GM23338 (cell line): ENCODE measurements around the gene SMIM26. TPM values are rescaled to one million over a fixed set of nuclear protein-coding genes. Genes with fewer than 3 reads are reported as not detected.

Source experiments
- ATAC-seq: fragments of 200-7000 bp; cut with Tn5 transposase; 3 replicates; pipeline ENCODE4 v1.9.1; 2020
- DNase-seq: peaks from one replicate; pipeline ENCODE4 v3.0.0-alpha.2; 2015; ENCODE audit warnings: low spot score
- H2AFZ ChIP-seq: fragments of 200-600 bp; sonication (generic); 2 replicates; pipeline ENCODE4 v1.8.0; 2016; ENCODE audit warnings: antibody characterized with exemption, mild to moderate bottlenecking, moderate library complexity
- H3F3A ChIP-seq: fragments of 200-600 bp; sonication (generic); replicated peaks from 2 replicates; pipeline ENCODE4 v1.8.0; 2017; ENCODE audit warnings: antibody characterized with exemption, mixed run types, low read depth
- H3K27ac ChIP-seq: fragments of 200-600 bp; sonication (generic); 2 replicates; pipeline ENCODE4 v1.6.1; 2016; ENCODE audit warnings: low read depth
- H3K27me3 ChIP-seq: fragments of 200-600 bp; sonication (generic); 2 replicates; pipeline ENCODE4 v1.8.0; 2016; ENCODE audit warnings: mild to moderate bottlenecking, mixed run types, moderate library complexity; ENCODE audit not compliant: insufficient read depth
- H3K36me3 ChIP-seq: fragments of 200-600 bp; sonication (generic); 2 replicates; pipeline ENCODE4 v1.8.0; 2016; ENCODE audit warnings: mild to moderate bottlenecking; ENCODE audit not compliant: insufficient read depth
- H3K4me1 ChIP-seq: fragments of 200-600 bp; sonication (generic); 2 replicates; pipeline ENCODE4 v1.8.0; 2016; ENCODE audit warnings: mild to moderate bottlenecking, moderate library complexity; ENCODE audit not compliant: insufficient read depth
- H3K4me2 ChIP-seq: fragments of 200-600 bp; sonication (generic); 2 replicates; pipeline ENCODE4 v1.7.1; 2017; ENCODE audit warnings: mixed run types
- H3K4me3 ChIP-seq: fragments of 200-600 bp; sonication (generic); 2 replicates; pipeline ENCODE4 v1.6.1; 2016; ENCODE audit warnings: mixed run types
- H3K79me2 ChIP-seq: fragments of 200-600 bp; sonication (generic); replicated peaks from 2 replicates; pipeline ENCODE4 v1.8.0; 2017; ENCODE audit warnings: mild to moderate bottlenecking; ENCODE audit not compliant: insufficient read depth
- H3K9me2 ChIP-seq: fragments of 200-600 bp; sonication (generic); 2 replicates; pipeline ENCODE4 v1.8.0; 2017; ENCODE audit not compliant: insufficient read depth
- H4K20me1 ChIP-seq: fragments of 200-600 bp; sonication (generic); replicated peaks from 2 replicates; pipeline ENCODE4 v1.8.0; 2017; ENCODE audit warnings: mild to moderate bottlenecking; ENCODE audit not compliant: insufficient read depth
- H3K27ac Mint-ChIP-seq: 2 replicates; pipeline ENCODE4 v1.8.0; 2020; ENCODE audit warnings: inconsistent platforms, mild to moderate bottlenecking, moderate library complexity, mixed read lengths
- H3K27me3 Mint-ChIP-seq: 3 replicates; pipeline ENCODE4 v1.8.0; 2022; ENCODE audit warnings: low read depth, mild to moderate bottlenecking, moderate library complexity, mixed read lengths, inconsistent platforms; ENCODE audit not compliant: insufficient read depth, poor library complexity
- H3K36me3 Mint-ChIP-seq: 3 replicates; pipeline ENCODE4 v1.8.0; 2021; ENCODE audit warnings: low read depth, mild to moderate bottlenecking, inconsistent platforms, moderate library complexity, mixed read lengths
- H3K4me1 Mint-ChIP-seq: 3 replicates; pipeline ENCODE4 v1.8.0; 2020; ENCODE audit warnings: mild to moderate bottlenecking, inconsistent platforms, mixed read lengths
- H3K4me3 Mint-ChIP-seq: 3 replicates; pipeline ENCODE4 v1.8.0; 2021; ENCODE audit warnings: moderate library complexity, mild to moderate bottlenecking, inconsistent platforms, mixed read lengths
- H3K9me3 Mint-ChIP-seq: 3 replicates; pipeline ENCODE4 v1.8.0; 2020; ENCODE audit warnings: moderate library complexity, mild to moderate bottlenecking, inconsistent platforms, mixed read lengths
- CREB1 ChIP-seq: fragments of 250-450 bp; sonication (Bioruptor Pico); IDR thresholded peaks from 2 replicates; pipeline ENCODE4 v1.5.0; 2020; ENCODE audit warnings: low read depth, mild to moderate bottlenecking, moderate library complexity
- EZH2 ChIP-seq: fragments of 200-600 bp; sonication (generic); IDR thresholded peaks from one replicate; pipeline ENCODE4 v1.8.0; 2017; ENCODE audit warnings: antibody characterized with exemption, mild to moderate bottlenecking, low read depth; ENCODE audit not compliant: unreplicated experiment
- EZH2phosphoT487 ChIP-seq: fragments of 200-600 bp; sonication (generic); IDR thresholded peaks from one replicate; pipeline ENCODE4 v1.8.1; 2018; ENCODE audit warnings: antibody characterized with exemption; ENCODE audit not compliant: unreplicated experiment
- JUNB ChIP-seq: IDR thresholded peaks from one replicate; pipeline ENCODE4 v1.6.1; 2016; ENCODE audit warnings: antibody characterized with exemption; ENCODE audit not compliant: unreplicated experiment
- NANOG ChIP-seq: IDR thresholded peaks from 2 replicates; pipeline ENCODE4 v1.6.1; 2016; ENCODE audit warnings: antibody characterized with exemption, borderline replicate concordance
- POLR2AphosphoS5 ChIP-seq: IDR thresholded peaks from 2 replicates; pipeline ENCODE4 v1.6.1; 2016; ENCODE audit warnings: antibody characterized with exemption, low read depth
- STAT1 ChIP-seq: IDR thresholded peaks from one replicate; pipeline ENCODE4 v1.6.1; 2016; ENCODE audit warnings: antibody characterized with exemption; ENCODE audit not compliant: unreplicated experiment
- ZNF114 ChIP-seq: fragments of 250-450 bp; sonication (Bioruptor Pico); IDR thresholded peaks from 2 replicates; pipeline ENCODE4 v1.5.0; 2020; ENCODE audit warnings: mild to moderate bottlenecking, moderate library complexity
- ZNF331 ChIP-seq: fragments of 250-450 bp; sonication (Bioruptor Pico); IDR thresholded peaks from 2 replicates; pipeline ENCODE4 v1.5.0; 2020; ENCODE audit warnings: low read depth, mild to moderate bottlenecking, moderate library complexity
- polyA plus RNA-seq: library from polyadenylated mRNA; unstranded; fragments of >200 nt; fragmentation: Nextera tagmentation; extraction: Ambion mirVana; gene quantifications from 2 replicates; pipeline ENCODE4 v1.2.1, GENCODE V29; 2016
- total RNA-seq: library from RNA; depleted of rRNA; stranded (reverse); fragments of >200 nt; shearing (Covaris generic); gene quantifications from 2 replicates; pipeline ENCODE4 v1.2.3, GENCODE V29; 2014
- TF ChIP-seq, protein P1 (sequence below): IDR thresholded peaks from one replicate; pipeline ENCODE4 v1.6.1; 2018; ENCODE audit warnings: antibody characterized with exemption; ENCODE audit not compliant: unreplicated experiment
- TF ChIP-seq, protein P2 (sequence below), 2 experiments: fragments of 200-600 bp in 1 of 2; sonication (generic) in 1 of 2; conservative IDR thresholded peaks; 2 replicates each; pipeline versions ENCODE4 v1.5.1 to v1.6.1; 2016 to 2017; ENCODE audit warnings: antibody characterized with exemption in 2 of 2, low read depth in 2 of 2, mild to moderate bottlenecking in 2 of 2, moderate library complexity in 1 of 2
- TF ChIP-seq, protein P3 (sequence below): fragments of 250-450 bp; sonication (Bioruptor Pico); IDR thresholded peaks from 2 replicates; pipeline ENCODE4 v1.5.0; 2020; ENCODE audit warnings: mild to moderate bottlenecking, moderate library complexity

SMIM26 gene
- total and polyA plus RNA-seq, 2 experiments from 2014 or later: 94.3 to 308 TPM

DNA sequence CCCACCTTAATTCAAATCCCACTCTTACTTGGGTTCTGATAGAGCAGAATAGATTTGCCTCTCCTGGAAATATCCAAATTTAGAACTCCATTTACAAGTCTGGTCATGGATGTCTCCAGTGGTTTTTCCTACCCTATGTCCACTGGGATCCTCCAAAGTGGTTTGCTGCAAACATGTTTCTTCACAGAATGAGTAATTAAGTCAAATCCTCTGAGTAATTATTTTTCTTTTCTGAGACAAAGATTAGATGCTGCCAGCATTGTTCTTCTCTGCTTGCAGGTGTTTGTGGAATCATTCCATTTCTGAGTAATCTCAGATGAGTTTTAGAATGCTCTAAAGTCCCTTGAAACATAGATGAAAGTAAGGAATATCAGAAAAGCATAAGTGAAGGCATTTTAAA, 42.5 kb downstream of the SMIM26 start (continued):
- TF ChIP-seq ZNF114 (no peak), STAT1 (no peak), EZH2phosphoT487 (no peak), NANOG (no peak), ZNF331 (CRISPR knock-in tag) (no peak)
- TF ChIP-seq, protein P1, sequence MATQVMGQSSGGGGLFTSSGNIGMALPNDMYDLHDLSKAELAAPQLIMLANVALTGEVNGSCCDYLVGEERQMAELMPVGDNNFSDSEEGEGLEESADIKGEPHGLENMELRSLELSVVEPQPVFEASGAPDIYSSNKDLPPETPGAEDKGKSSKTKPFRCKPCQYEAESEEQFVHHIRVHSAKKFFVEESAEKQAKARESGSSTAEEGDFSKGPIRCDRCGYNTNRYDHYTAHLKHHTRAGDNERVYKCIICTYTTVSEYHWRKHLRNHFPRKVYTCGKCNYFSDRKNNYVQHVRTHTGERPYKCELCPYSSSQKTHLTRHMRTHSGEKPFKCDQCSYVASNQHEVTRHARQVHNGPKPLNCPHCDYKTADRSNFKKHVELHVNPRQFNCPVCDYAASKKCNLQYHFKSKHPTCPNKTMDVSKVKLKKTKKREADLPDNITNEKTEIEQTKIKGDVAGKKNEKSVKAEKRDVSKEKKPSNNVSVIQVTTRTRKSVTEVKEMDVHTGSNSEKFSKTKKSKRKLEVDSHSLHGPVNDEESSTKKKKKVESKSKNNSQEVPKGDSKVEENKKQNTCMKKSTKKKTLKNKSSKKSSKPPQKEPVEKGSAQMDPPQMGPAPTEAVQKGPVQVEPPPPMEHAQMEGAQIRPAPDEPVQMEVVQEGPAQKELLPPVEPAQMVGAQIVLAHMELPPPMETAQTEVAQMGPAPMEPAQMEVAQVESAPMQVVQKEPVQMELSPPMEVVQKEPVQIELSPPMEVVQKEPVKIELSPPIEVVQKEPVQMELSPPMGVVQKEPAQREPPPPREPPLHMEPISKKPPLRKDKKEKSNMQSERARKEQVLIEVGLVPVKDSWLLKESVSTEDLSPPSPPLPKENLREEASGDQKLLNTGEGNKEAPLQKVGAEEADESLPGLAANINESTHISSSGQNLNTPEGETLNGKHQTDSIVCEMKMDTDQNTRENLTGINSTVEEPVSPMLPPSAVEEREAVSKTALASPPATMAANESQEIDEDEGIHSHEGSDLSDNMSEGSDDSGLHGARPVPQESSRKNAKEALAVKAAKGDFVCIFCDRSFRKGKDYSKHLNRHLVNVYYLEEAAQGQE: no peak

DNA sequence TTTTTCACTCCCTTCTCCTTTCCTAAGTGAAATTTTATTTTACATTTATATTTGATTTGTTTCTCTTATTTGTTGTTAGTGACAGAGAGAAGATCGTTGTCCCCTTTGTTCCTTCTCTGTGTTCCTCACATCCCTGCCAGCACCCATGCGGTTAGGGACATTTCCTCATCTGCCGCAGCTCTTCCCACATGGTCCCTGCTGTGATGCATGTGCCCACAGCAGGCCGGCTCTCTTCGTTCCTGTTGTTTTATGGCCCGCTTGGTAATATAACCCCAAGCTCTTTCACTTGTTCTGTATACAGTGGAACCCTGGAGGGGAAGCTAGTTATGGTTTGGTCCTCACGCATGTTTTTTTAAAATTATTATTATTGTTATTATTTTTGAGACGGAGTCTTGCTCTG, 44.3 kb downstream of the SMIM26 start:
- peak; percentile 29 for DNase-seq
- Histone ChIP-seq H3K4me1 (no peaks in the 10 kb centered on the region), H2AFZ (no peak overlapping the region), H3K27me3 (no peaks in the 10 kb centered on the region), H4K20me1 (peaks cover 6% of the 10 kb centered on the region; the same call in 1 of the 2 replicates), H3K79me2 (no peaks in the 10 kb centered on the region; the same call in 1 of the 2 replicates), H3K36me3 (no peaks in the 10 kb centered on the region), H3K9me2 (no peaks in the 10 kb centered on the region), H3F3A (no peaks in the 10 kb centered on the region), H3K4me3 (no peak overlapping the region), H3K27ac (no peak overlapping the region), H3K4me2 (no peak overlapping the region)
- H3K9me3 Mint-ChIP-seq: no peaks in the 10 kb centered on the region
- peaks cover 4% of the 10 kb centered on the region for H3K27me3 Mint-ChIP-seq
- no peak overlapping the region for H3K4me3 Mint-ChIP-seq
- ATAC-seq: peak; percentile 69
- TF ChIP-seq JUNB (no peak), ZNF331 (CRISPR knock-in tag) (no peak), ZNF114 (no peak), EZH2 (no peak), POLR2AphosphoS5 (no peak), NANOG (no peak), CREB1 (CRISPR knock-in tag) (no peak)
- TF ChIP-seq, protein P2, sequence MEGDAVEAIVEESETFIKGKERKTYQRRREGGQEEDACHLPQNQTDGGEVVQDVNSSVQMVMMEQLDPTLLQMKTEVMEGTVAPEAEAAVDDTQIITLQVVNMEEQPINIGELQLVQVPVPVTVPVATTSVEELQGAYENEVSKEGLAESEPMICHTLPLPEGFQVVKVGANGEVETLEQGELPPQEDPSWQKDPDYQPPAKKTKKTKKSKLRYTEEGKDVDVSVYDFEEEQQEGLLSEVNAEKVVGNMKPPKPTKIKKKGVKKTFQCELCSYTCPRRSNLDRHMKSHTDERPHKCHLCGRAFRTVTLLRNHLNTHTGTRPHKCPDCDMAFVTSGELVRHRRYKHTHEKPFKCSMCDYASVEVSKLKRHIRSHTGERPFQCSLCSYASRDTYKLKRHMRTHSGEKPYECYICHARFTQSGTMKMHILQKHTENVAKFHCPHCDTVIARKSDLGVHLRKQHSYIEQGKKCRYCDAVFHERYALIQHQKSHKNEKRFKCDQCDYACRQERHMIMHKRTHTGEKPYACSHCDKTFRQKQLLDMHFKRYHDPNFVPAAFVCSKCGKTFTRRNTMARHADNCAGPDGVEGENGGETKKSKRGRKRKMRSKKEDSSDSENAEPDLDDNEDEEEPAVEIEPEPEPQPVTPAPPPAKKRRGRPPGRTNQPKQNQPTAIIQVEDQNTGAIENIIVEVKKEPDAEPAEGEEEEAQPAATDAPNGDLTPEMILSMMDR (conservative IDR thresholded peaks at IDR 0.05; ENCODE audit: low read depth in 2 of 2): no peak
- TF ChIP-seq, protein P3, sequence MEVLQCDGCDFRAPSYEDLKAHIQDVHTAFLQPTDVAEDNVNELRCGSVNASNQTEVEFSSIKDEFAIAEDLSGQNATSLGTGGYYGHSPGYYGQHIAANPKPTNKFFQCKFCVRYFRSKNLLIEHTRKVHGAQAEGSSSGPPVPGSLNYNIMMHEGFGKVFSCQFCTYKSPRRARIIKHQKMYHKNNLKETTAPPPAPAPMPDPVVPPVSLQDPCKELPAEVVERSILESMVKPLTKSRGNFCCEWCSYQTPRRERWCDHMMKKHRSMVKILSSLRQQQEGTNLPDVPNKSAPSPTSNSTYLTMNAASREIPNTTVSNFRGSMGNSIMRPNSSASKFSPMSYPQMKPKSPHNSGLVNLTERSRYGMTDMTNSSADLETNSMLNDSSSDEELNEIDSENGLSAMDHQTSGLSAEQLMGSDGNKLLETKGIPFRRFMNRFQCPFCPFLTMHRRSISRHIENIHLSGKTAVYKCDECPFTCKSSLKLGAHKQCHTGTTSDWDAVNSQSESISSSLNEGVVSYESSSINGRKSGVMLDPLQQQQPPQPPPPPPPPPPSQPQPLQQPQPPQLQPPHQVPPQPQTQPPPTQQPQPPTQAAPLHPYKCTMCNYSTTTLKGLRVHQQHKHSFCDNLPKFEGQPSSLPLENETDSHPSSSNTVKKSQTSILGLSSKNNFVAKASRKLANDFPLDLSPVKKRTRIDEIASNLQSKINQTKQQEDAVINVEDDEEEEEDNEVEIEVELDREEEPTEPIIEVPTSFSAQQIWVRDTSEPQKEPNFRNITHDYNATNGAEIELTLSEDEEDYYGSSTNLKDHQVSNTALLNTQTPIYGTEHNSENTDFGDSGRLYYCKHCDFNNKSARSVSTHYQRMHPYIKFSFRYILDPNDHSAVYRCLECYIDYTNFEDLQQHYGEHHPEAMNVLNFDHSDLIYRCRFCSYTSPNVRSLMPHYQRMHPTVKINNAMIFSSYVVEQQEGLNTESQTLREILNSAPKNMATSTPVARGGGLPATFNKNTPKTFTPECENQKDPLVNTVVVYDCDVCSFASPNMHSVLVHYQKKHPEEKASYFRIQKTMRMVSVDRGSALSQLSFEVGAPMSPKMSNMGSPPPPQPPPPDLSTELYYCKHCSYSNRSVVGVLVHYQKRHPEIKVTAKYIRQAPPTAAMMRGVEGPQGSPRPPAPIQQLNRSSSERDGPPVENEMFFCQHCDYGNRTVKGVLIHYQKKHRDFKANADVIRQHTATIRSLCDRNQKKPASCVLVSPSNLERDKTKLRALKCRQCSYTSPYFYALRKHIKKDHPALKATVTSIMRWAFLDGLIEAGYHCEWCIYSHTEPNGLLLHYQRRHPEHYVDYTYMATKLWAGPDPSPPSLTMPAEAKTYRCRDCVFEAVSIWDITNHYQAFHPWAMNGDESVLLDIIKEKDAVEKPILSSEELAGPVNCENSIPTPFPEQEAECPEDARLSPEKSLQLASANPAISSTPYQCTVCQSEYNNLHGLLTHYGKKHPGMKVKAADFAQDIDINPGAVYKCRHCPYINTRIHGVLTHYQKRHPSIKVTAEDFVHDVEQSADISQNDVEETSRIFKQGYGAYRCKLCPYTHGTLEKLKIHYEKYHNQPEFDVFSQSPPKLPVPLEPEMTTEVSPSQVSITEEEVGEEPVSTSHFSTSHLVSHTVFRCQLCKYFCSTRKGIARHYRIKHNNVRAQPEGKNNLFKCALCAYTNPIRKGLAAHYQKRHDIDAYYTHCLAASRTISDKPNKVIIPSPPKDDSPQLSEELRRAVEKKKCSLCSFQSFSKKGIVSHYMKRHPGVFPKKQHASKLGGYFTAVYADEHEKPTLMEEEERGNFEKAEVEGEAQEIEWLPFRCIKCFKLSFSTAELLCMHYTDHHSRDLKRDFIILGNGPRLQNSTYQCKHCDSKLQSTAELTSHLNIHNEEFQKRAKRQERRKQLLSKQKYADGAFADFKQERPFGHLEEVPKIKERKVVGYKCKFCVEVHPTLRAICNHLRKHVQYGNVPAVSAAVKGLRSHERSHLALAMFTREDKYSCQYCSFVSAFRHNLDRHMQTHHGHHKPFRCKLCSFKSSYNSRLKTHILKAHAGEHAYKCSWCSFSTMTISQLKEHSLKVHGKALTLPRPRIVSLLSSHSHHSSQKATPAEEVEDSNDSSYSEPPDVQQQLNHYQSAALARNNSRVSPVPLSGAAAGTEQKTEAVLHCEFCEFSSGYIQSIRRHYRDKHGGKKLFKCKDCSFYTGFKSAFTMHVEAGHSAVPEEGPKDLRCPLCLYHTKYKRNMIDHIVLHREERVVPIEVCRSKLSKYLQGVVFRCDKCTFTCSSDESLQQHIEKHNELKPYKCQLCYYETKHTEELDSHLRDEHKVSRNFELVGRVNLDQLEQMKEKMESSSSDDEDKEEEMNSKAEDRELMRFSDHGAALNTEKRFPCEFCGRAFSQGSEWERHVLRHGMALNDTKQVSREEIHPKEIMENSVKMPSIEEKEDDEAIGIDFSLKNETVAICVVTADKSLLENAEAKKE (CRISPR knock-in tag): no peak
- peaks cover 17% of the 10 kb centered on the region for H3K4me1 Mint-ChIP-seq
- peaks cover 5% of the 10 kb centered on the region; the same call in 2 of the 3 replicates for H3K36me3 Mint-ChIP-seq
- H3K27ac Mint-ChIP-seq: peak overlapping the region; percentile 90
